ENCODE measurements around the gene TMTC2.

DNA sequence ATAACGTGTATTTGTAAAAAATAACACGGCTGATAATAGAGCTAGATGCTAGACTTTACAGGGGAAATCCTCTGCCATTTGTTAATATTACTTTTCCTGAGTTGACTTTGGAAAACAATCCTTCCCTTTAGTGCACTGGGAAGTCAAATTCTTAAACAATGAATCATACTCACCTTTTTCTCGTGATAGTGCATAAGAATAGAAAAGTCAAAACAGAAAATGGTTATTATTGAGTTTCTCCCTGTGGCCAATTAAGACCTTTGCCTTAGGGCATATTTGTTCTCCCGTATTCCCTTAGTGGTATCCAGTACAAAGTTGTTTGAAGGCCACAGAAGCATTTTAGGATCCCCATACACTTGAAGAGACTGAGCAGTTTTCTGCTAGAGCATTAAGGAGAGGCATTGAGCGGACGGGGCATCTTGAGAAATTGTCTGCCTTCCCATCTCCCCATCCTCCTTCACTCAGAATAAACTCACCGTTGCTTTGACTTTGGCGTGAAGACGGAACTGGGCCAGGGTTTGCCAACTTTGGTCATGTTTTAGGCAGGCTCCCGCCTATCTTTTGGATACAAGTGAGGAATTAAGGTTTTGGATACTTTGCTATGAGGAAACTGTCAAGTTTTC lies 171.3 kb downstream of the TMTC2 start:
- TF ChIP-seq EZH2phosphoT487 (conservative IDR thresholded peaks at IDR 0.05; ENCODE audit: low read length): no peak
- TF ChIP-seq, protein P1, sequence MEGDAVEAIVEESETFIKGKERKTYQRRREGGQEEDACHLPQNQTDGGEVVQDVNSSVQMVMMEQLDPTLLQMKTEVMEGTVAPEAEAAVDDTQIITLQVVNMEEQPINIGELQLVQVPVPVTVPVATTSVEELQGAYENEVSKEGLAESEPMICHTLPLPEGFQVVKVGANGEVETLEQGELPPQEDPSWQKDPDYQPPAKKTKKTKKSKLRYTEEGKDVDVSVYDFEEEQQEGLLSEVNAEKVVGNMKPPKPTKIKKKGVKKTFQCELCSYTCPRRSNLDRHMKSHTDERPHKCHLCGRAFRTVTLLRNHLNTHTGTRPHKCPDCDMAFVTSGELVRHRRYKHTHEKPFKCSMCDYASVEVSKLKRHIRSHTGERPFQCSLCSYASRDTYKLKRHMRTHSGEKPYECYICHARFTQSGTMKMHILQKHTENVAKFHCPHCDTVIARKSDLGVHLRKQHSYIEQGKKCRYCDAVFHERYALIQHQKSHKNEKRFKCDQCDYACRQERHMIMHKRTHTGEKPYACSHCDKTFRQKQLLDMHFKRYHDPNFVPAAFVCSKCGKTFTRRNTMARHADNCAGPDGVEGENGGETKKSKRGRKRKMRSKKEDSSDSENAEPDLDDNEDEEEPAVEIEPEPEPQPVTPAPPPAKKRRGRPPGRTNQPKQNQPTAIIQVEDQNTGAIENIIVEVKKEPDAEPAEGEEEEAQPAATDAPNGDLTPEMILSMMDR (IDR thresholded peaks at IDR 0.05; ENCODE audit: insufficient read depth, low read length, poor library complexity, severe bottlenecking): no peak

All from SU-DHL-6 (cell line).